SKM-1 (cell line): Measurements from ENCODE around the gene MACF1.
"Not testable (repeated sequence)": the region's sequence is repeated elsewhere in the genome, so short reads cannot be mapped to it uniquely, and the experiment has no call there.

Experiments
- DNase-seq: peaks from one replicate; lab custom pipeline; 2025; ENCODE audit not compliant: unreplicated experiment; lab: John Stamatoyannopoulos, UW

The MACF1 gene

DNA sequence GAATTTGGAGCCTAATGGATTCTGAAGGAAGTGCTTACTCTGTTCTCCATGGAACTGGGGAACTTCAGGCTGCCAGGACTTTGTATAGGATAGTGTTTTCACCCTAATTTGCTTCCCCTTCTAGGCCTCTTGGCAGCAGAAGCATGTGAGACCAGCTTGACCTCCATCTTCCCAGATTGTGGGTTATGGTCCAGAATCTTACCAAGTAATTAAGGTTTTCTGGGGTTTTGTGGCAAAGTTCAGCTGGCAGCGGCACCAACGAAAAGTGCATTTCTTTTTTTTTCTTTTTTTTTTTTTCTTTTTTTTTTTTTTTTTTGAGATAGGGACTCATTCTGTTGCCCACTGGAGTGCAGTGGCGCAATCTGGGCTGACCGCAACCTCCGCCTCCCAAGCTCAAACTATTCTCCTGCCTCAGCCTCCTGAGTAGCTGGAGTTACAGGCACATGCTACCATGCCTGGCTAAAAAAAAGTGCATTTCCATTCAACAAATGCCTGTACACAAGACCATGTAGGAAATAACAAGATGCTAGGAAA, 283.6 kb downstream of the MACF1 start:
- DNase-seq = no peak

DNA sequence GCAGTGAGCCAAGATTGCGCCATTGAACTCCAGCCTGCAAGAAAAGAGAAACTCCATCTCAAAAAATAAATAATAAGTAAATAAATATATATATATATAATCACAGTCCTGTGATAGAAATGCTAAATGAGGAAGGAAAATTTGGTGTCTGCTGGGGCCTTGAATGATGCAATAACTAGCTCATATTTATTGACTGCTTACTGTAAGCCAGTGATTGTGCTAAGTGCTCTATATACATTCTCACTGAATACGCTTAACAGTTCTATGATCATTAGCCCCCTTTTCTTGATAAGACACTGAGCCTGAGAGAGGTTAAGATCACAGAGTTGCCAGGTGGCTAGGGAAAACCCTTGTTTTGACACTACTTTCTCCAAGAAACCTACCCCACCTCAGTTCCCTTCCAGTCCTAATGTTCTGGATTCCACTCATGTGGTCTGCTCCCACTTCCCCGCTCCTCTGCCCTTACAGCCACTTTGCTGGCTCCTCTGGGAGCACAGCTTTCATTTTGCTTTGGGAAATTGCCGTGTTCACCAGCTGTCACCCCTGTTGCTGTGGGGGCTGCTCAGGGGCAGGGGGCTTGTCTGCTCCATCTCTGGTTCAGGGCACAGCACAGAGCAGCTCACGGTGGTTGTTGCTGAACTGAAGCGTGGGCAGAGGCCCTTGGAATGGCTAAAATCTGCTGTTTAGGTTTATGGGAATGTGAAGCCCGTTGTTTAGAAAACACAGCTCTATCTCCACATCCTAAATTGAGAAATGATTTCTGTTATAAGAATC, 284.5 kb downstream of the MACF1 start:
- DNase-seq = no peak

DNA sequence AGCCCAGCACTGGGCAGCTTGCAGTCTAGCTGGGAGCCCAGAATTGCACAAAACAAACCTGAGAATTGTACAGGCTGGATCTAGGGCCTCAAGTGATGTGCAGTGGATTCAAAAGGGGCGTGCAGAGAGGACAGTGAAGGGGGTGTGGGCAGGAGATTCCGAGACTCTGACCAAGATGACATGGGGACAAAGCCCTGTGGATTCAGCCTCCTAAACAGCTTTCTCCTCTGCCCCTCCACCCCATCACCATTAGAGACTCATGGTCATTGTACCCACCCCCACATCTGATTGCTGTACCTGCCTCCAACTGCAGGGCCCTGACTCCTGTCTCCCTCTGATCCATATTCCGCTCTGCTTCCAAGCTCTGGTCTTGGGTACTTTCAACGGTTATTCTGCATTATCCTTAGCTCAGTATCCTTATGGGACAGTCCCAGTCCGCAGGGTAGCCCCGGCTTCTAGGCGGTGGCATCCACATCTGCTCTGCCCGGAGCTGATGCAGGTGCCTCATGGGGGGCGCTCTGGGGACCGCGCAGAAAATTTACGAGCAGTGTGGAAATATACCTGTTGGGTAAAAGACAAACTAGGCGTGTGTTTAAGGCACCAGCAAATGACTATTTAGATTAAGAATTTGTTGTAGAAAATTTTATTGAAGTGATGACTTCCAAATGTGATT, 285.2 kb downstream of the MACF1 start:
- no peak for DNase-seq

DNA sequence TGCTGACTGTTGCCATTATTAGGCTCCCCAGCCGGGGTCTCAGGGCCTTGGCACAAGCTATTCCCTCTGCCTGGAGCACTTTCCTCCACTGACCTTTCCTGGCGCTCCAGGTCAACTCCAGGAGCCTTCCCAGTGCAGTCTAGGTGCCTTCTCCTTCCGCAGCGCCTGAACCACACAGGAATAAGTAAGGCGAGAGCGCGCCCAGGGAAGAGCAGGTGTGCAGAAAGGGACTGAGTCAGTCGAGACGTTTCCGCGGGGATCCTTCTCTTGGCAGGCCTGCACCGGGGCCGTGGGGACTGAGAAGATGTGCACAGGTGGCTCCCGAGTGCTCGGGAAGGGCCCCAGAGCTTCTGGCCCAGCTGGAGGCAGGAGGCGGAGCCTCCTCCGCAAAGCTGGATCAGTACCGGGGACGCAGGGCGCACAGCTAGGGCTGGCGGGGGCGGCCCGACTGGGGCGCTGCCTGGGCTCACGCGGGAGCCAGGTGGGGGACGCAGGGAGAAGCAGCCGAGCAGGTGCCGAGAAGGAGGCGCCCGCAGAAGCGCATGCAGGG, 286.2 kb downstream of the MACF1 start:
- no peak for DNase-seq

DNA sequence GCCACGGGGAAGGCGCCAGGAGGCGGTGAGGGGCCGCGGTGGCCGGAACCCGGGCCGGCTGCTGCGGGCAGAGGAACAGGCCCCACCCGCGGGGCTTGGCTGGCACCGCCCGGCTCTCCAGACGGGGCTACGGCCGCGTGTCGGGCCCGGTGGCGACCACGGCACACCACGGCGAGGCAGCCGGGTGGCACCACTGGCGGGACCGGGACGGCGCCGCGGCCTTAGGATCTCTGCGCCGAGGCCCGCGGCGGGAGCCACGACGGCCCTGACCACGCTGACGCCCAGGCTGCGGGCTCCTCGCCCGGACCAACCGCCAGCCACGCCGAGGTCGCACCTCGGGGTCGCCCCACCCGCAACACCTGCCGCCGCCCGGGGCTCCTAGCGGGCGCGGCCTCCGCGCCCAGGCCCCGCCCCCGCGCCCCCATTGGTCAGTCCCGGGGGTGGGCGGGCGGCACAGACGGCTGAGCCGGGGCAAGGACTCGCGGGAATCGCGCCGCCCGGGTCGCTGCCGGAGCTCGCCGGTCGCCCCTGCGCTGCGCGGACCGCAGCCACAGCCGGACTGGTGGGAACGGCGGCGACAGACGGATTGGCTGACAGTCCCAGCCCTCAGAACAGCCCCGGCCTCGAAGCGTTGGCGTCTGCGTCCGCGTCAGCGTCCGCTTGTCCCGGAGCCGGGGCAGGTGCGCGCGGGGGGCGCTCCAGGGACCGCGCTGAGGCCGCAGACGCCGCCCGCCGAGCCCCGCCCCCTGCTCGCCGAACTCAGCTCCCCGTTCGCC, 286.8 kb downstream of the MACF1 start, which contains the start of gene BMP8A:
Gene BMP8A, plus strand, starts transcription at position 491 of the 776 bp plus-strand sequence. CDS start 356 bp downstream, outside the sequence.
- no peak for DNase-seq

DNA sequence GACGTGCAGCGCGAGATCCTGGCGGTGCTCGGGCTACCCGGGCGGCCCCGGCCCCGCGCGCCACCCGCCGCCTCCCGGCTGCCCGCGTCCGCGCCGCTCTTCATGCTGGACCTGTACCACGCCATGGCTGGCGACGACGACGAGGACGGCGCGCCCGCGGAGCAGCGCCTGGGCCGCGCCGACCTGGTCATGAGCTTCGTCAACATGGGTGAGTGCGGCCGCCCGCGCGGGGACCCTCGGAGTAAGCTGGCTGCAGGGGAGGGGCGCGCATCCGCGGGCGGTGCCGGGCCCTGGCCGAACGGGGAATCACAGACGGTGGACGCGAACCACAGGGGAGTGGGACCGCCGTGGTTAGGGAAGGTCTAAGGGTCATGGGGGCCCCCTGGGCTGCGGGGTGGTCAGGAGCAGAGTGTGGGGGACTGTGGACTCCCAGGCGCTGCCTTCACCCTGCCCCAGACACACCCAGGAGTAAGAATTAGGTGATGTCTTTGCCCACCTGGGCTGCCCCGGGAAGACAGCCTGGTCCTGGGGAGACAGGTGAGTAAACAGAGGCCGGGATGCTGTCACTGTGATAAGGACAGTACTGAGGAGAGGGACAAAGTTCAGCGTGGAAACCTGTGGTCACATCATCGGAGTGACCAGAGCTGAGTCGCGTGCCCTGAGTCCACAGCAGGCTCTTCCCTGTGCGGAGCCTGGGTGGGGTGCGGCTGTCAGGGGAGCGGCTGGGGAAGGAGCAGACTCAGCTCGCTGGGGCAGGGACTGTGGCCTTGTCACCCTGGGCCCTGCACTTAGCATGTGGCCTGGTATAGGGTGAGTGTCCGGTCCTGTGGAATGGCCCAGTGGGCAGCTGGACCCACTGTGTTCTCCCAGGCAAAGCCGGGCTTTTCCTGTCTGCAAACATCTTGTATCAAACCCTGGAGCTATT, 287.9 kb downstream of the MACF1 start:
- DNase-seq = not testable (repeated sequence)

DNA sequence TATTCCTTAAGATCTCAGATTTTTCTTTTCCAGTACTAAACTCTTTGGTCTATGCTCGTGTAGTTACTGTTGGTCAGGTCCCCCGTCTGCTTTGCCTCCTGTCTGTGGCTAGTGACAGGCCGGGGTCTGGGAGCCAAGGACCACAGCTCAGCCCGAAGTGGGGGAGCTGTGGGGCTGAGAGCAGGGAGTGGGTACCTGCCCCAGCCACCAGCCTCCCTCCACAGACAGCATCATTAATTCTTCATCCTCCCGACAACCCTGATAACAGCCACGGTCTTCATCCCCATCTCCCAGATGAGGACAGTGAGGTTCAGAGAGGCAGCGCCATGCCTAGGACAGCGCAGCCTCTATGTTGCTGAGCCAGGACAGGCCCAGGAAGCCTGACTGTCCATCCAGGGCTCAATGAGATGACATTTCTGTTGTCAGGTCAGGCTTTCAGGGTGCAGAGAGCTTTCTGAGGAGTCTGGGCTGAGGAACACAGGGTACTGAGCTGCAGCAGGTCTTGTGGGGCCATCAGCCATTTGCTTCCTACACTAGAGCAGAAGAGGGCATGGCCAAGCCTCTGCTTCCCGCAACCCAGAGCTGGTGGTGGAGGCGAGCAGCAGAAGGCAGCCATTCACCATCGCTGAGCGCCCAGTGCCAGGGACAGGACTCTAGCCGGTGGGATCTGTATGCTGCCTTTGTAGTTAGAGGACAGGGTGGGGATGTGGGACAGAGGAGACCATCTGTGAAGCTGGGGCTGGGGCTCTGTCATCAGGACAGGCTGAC, 288.7 kb downstream of the MACF1 start:
- DNase-seq = not testable (repeated sequence)

DNA sequence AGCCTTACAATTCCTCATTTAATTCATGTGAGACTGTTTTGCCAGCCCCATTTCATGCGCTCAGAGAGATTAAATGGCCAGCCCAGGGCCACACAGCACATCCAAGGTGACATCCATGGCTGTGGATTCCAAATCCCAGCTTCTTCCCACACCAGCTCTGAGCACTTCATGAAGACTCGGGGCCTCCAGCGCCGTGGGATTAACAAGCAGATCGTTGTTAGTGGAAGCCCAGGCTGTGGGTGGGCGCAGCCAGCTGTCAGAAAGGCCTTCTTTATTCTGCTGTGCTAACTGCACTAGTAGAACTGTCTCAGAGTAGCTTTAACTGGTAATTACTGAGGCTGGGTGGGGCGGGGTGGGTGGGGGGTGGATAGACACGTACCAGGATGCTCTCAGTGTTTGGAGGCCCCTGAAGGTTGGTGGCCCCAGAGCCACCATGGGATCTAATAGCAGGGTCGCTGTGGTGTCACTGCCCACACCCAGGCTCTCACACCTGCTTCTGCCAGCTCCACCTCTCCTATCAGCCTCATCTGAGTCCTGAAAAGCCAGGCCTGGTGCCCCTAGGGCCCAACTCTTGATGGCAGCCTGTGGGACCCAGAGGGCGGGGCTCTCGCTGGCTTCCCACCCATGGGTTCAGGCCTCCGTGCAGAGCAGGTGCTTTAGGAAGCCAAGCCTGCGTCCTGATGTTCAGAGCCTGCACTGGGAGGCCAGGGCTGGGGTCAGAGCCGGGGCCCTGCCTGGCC, 290.3 kb downstream of the MACF1 start:
- DNase-seq = no peak

DNA sequence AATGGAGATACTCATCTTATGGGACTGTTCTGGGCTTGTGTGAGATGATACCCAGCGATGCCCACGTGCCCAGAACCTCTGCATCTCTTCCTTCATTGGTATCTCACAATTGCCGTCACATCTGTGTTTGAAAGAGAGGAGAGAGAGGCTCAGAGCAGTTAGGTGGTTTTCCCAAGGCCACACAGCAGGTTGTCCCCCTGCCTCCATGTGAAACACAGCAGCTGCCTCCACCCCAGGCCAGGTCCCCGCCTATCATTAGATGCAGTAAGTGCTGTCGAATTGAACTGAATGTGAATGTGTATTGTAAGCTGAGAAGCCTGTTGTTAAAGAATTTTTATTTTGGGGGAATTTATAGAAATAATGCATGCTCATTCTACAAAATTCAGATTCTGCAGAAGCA, 292.0 kb downstream of the MACF1 start:
- not testable (repeated sequence) for DNase-seq

DNA sequence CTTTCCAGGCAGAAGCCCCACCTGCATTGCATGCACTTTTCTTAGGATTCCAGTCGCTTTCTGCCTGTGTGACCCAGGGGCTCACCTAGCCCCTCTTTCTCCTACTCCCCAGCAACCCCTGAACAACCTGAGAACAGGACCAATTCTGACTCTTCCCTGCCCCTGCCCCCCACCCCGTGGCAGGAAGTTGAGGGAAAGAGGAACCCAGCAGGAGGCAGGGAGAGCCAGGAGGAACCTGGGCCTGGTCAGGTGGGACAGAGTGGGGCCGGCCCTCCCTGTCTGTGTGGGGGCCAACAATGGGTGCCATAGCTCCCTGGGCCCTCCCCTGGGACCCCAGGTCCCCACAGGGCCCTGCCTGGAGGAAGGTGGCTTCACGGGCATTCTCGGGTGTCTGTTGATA, 293.1 kb downstream of the MACF1 start:
- no peak for DNase-seq

DNA sequence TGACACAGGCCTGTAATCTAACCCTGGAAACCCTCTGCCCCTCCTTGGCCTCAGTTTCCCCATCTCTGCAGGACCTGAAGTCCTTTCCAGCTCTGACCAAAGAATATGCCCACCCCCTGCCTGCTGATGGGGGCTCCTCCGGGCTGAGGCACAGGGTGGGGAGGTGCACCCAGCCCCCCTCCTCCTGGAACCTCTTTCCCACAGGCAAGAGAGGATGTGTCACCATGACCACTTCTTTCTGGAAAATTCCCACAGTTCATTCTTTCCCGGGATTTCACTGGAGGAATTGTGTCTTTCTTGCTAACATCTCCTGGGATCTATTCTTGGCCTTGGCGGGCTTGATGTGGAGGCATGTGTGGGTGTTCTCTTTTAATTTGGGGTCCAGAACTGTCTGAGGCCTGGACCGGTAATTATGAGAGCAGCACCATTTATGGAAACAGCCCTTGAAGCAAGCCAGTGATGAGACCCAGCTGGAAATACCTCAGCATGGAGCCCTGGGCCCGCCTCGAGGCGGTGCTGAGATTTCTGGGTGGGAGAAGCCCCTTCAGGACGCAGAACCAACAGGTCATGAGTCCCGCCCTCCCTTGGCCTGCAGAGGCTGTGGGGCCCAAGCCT, 293.7 kb downstream of the MACF1 start:
- DNase-seq = not testable (repeated sequence)

DNA sequence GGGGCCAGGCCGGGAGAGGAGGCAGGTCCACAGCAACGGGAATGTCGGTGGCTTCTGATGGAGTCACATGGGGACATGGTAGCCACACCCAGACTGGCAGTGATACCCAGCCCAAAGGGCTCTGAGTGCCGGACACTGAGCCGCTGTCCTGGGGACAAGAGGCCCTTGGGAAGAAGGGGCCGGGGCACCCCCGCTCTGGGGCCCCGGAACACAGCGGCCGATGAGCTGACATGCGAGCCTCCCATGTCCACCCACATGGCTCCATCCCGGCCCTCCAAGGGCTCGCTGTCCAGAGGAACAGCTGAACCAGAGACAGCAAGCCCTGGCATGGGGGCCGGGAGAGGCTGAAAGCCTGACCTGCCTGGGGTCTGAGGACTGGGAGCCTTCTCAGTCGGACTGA, 294.3 kb downstream of the MACF1 start:
- DNase-seq = not testable (repeated sequence)

DNA sequence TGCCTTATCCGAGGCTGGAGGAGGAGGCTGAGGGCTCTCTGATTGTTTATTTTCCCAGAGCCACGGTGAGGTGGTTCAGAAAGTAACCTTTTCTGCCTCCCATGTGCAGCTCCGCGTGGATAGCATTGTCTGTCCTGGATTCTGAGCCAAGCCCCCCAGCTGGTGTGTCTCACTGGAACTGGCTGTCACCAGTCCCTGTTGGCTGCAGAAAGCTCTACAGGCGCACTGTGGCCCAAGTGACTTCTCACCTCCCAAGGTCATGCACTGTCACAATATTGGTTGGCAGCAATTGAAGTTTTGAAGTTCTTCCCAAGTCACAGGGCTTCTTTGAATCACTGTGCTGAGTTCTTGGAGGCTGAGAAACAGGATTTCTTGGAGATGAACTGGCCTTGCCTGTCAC, 295.2 kb downstream of the MACF1 start:
- DNase-seq = no peak

DNA sequence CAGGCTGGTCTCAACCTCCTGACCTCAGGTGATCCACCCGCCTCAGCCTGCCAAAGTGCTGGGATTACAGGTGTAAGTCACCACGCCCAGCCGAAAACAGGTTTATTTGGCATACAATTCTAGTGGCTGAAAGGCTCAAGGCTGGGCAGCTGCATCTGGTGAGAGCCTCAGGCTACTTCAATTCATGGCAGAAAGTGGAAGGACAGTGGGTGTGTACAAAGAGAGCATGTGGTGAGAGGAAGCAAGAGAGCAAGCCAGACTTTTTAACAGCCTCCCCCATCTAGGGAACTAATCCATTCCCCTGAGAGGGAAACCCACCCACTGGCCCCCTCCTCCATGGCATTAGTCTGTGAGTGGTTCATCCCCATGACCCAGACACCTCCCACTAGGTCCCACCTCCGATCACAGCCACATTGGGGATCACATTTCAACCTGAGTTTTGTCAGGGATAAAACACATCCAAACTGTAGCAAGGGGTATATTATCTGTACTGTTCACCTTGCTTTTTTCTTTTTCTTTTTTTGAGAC, 296.4 kb downstream of the MACF1 start:
- DNase-seq = no peak

DNA sequence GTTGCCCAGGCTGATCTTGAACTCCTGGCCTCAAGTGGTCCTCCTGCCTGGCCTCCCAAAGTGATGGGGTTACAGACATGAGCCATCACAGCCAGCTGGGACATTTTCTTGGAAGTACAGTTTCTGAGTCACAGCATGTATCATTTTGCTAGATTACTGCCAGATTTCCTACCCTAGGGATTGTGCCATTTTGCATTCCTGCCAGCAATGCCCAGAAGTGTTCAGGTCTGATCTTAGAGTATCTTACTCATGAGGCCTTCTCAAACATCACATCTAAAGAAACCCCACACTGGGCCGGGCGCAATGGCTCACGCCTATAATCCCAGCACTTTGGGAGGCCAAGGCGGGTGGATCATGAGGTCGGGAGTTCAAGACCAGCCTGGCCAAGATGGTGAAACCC, 297.2 kb downstream of the MACF1 start:
- DNase-seq = no peak

DNA sequence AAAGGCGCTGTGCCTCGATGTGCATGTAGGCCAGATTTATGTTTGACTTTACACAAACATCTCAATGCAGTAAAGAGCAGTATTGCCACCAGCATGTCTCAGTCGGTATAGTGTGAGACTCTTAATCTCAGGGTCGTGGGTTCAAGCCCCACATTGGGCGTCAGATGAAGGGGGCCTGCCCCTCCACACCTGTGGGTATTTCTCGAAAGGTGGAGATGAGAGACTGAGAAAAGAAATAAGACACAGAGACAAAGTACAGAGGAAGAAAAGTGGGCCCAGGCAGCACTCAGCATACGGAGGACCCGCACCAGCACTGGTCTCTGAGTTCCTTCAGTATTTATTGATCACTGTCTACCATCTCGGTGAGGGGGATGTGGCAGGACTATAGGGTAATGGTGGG, 299.9 kb downstream of the MACF1 start:
- not testable (repeated sequence) for DNase-seq

DNA sequence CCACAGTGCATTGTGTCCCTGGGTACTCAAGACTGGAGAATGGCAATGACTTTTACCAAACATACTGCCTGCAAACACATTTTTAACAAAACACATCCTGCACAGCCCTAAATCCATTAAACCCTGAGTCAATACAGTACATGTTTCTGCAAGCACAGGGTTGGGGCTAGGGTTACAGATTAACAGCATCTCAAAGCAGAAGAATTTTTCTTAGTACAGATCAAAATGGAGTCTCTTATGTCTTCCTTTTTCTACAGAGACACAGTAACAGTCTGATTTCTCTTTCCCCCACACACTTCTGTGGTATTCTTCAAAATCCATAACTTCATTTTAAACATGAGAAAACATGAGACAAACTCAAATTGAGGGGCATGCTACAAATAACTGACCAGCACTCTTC, 300.8 kb downstream of the MACF1 start:
- DNase-seq = no peak
